ENCODE data around the gene SNX10. TPM values are rescaled to one million over a fixed set of nuclear protein-coding genes. Genes with fewer than 3 reads are reported as not detected.
A peak's percentile ranks its signal among the peaks of the same experiment; 100 is the strongest.

Gene SNX10
- total RNA-seq, 1 experiment from 2014 or later, result 0.29 TPM

- Histone ChIP-seq H3K4me1 (replicated peaks) (no peaks in the 10 kb centered on the region), H3K4me3 (no peak overlapping the region), H3K36me3 (no peaks in the 10 kb centered on the region), H3K9me3 (replicated peaks) (no peaks in the 10 kb centered on the region), H3K27me3 (replicated peaks) (peaks cover 80% of the 10 kb centered on the region), H3K27ac (no peak overlapping the region)
- DNase-seq (ENCODE audit: low read depth in 1 of 2, low spot score in 2 of 2), result no peak
Observed at GRCh38 chr7:26374647-26375373, 83.1 kb downstream of the SNX10 start.

GRCh38 chr7:26375726-26376174, 84.1 kb downstream of the SNX10 start:
- Histone ChIP-seq H3K36me3 (no peaks in the 10 kb centered on the region), H3K27me3 (replicated peaks) (peaks cover 78% of the 10 kb centered on the region), H3K9me3 (replicated peaks) (no peaks in the 10 kb centered on the region), H3K27ac (no peak overlapping the region), H3K4me1 (replicated peaks) (no peaks in the 10 kb centered on the region), H3K4me3 (no peak overlapping the region)
- DNase-seq (ENCODE audit: low read depth in 1 of 2, low spot score in 2 of 2), result no peak

GRCh38 chr7:26376175-26376917, 84.7 kb downstream of the SNX10 start:
- no peak for DNase-seq (ENCODE audit: low read depth in 1 of 2, low spot score in 2 of 2)
- H3K4me1 ChIP-seq (replicated peaks), result no peaks in the 10 kb centered on the region
- peaks cover 82% of the 10 kb centered on the region for H3K27me3 ChIP-seq (replicated peaks)
- H3K9me3 ChIP-seq (replicated peaks), result no peaks in the 10 kb centered on the region
- H3K36me3 ChIP-seq, result no peaks in the 10 kb centered on the region
- H3K27ac ChIP-seq, result no peak overlapping the region
- no peak overlapping the region for H3K4me3 ChIP-seq

GRCh38 chr7:26378016-26378415, 86.4 kb downstream of the SNX10 start:
- Histone ChIP-seq H3K4me3 (no peak overlapping the region), H3K27me3 (replicated peaks) (peaks cover 71% of the 10 kb centered on the region), H3K27ac (no peak overlapping the region), H3K9me3 (replicated peaks) (no peaks in the 10 kb centered on the region), H3K4me1 (replicated peaks) (no peaks in the 10 kb centered on the region), H3K36me3 (no peaks in the 10 kb centered on the region)
- no peak for DNase-seq (ENCODE audit: low read depth in 1 of 2, low spot score in 2 of 2)

GRCh38 chr7:26379711-26380110, 88.0 kb downstream of the SNX10 start:
- no peak for DNase-seq (ENCODE audit: low read depth in 1 of 2, low spot score in 2 of 2)
- peaks cover 61% of the 10 kb centered on the region for H3K27me3 ChIP-seq (replicated peaks)
- H3K9me3 ChIP-seq (replicated peaks), result no peaks in the 10 kb centered on the region
- no peaks in the 10 kb centered on the region for H3K4me1 ChIP-seq (replicated peaks)
- H3K4me3 ChIP-seq, result no peak overlapping the region
- no peaks in the 10 kb centered on the region for H3K36me3 ChIP-seq
- no peak overlapping the region for H3K27ac ChIP-seq

- H3K36me3 ChIP-seq, result no peaks in the 10 kb centered on the region
- no peaks in the 10 kb centered on the region for H3K9me3 ChIP-seq (replicated peaks)
- DNase-seq (ENCODE audit: low read depth in 1 of 2, low spot score in 2 of 2), result no peak
- H3K27ac ChIP-seq, result no peak overlapping the region
- no peaks in the 10 kb centered on the region for H3K4me1 ChIP-seq (replicated peaks)
- H3K27me3 ChIP-seq (replicated peaks), result peaks cover 43% of the 10 kb centered on the region
- no peak overlapping the region for H3K4me3 ChIP-seq
Observed at GRCh38 chr7:26381476-26382353, 90.1 kb downstream of the SNX10 start.

GRCh38 chr7:26385240-26385639, 93.6 kb downstream of the SNX10 start:
- H3K36me3 ChIP-seq, result no peaks in the 10 kb centered on the region
- H3K4me3 ChIP-seq, result no peak overlapping the region
- no peaks in the 10 kb centered on the region for H3K4me1 ChIP-seq (replicated peaks)
- H3K27me3 ChIP-seq (replicated peaks), result peaks cover 28% of the 10 kb centered on the region
- no peak overlapping the region for H3K27ac ChIP-seq
- H3K9me3 ChIP-seq (replicated peaks), result no peaks in the 10 kb centered on the region
- no peak for DNase-seq (ENCODE audit: low read depth in 1 of 2, low spot score in 2 of 2)

- H3K4me3 ChIP-seq, result no peak overlapping the region
- H3K9me3 ChIP-seq (replicated peaks), result no peaks in the 10 kb centered on the region
- no peaks in the 10 kb centered on the region for H3K4me1 ChIP-seq (replicated peaks)
- DNase-seq (ENCODE audit: low read depth in 1 of 2, low spot score in 2 of 2), result no peak
- H3K36me3 ChIP-seq, result no peaks in the 10 kb centered on the region
- no peak overlapping the region for H3K27ac ChIP-seq
- peaks cover 28% of the 10 kb centered on the region for H3K27me3 ChIP-seq (replicated peaks)
Observed at GRCh38 chr7:26387731-26388130, 96.1 kb downstream of the SNX10 start.

- no peaks in the 10 kb centered on the region for H3K9me3 ChIP-seq (replicated peaks)
- H3K4me1 ChIP-seq (replicated peaks), result no peaks in the 10 kb centered on the region
- no peak overlapping the region for H3K4me3 ChIP-seq
- H3K36me3 ChIP-seq, result no peaks in the 10 kb centered on the region
- no peak overlapping the region for H3K27ac ChIP-seq
- peaks cover 30% of the 10 kb centered on the region for H3K27me3 ChIP-seq (replicated peaks)
- no peak for DNase-seq (ENCODE audit: low read depth in 1 of 2, low spot score in 2 of 2)
Observed at GRCh38 chr7:26388256-26388655, 96.6 kb downstream of the SNX10 start.

- H3K27ac ChIP-seq, result no peak overlapping the region
- no peak overlapping the region for H3K4me3 ChIP-seq
- H3K27me3 ChIP-seq (replicated peaks), result peaks cover 25% of the 10 kb centered on the region
- H3K9me3 ChIP-seq (replicated peaks), result no peaks in the 10 kb centered on the region
- H3K36me3 ChIP-seq, result no peaks in the 10 kb centered on the region
- DNase-seq (ENCODE audit: low read depth in 1 of 2, low spot score in 2 of 2), result no peak
- H3K4me1 ChIP-seq (replicated peaks), result no peaks in the 10 kb centered on the region
Observed at GRCh38 chr7:26390016-26390415, 98.4 kb downstream of the SNX10 start.

- Histone ChIP-seq H3K4me1 (replicated peaks) (peaks cover 9% of the 10 kb centered on the region), H3K27me3 (replicated peaks) (peaks cover 49% of the 10 kb centered on the region), H3K9me3 (replicated peaks) (no peaks in the 10 kb centered on the region)
Observed at GRCh38 chr7:26393818-26394217, 102.2 kb downstream of the SNX10 start.

GRCh38 chr7:26397332-26397731, 105.7 kb downstream of the SNX10 start:
- DNase-seq (ENCODE audit: low read depth in 1 of 2, low spot score in 2 of 2), result no peak
- Histone ChIP-seq H3K4me3 (no peak overlapping the region), H3K27me3 (replicated peaks) (peaks cover 48% of the 10 kb centered on the region), H3K36me3 (no peaks in the 10 kb centered on the region), H3K4me1 (replicated peaks) (peaks cover 13% of the 10 kb centered on the region), H3K27ac (no peak overlapping the region), H3K9me3 (replicated peaks) (no peaks in the 10 kb centered on the region)

More at GRCh38 chr7:26393818-26394217, 102.2 kb downstream of the SNX10 start:
- Histone ChIP-seq H3K4me3 (no peak overlapping the region), H3K27ac (no peak overlapping the region), H3K36me3 (no peaks in the 10 kb centered on the region)
- DNase-seq (ENCODE audit: low read depth in 1 of 2, low spot score in 2 of 2), result no peak

- Histone ChIP-seq H3K9me3 (replicated peaks) (no peaks in the 10 kb centered on the region), H3K4me3 (peak overlapping the region; percentile 41), H3K36me3 (no peaks in the 10 kb centered on the region), H3K27ac (no peak overlapping the region), H3K4me1 (replicated peaks) (peaks cover 13% of the 10 kb centered on the region), H3K27me3 (replicated peaks) (peaks cover 42% of the 10 kb centered on the region)
- DNase-seq (ENCODE audit: low read depth in 1 of 2, low spot score in 2 of 2), result no peak
Observed at GRCh38 chr7:26397796-26398426, 106.2 kb downstream of the SNX10 start.

All from SJSA1 (cell line).